GM18520 (cell line): ENCODE data around the gene MZT2A.
"Not testable (repeated sequence)": the region's sequence is repeated elsewhere in the genome, so short reads cannot be mapped to it uniquely, and the experiment has no call there.

Source experiments
- ATAC-seq: cut with Tn5 transposase; IDR thresholded peaks from one replicate; pipeline ENCODE4 v1.9.1; 2021; ENCODE audit not compliant: unreplicated experiment

The MZT2A gene

GRCh38 chr2:131521524-131521923 is 29.3 kb upstream of the MZT2A start:
- not testable (repeated sequence) for ATAC-seq

GRCh38 chr2:131520526-131520925 is 28.3 kb upstream of the MZT2A start:
- no peak for ATAC-seq

GRCh38 chr2:131519871-131520470 is 27.8 kb upstream of the MZT2A start:
- ATAC-seq, result not testable (repeated sequence)

GRCh38 chr2:131519466-131519865 is 27.3 kb upstream of the MZT2A start:
- no peak for ATAC-seq

- not testable (repeated sequence) for ATAC-seq
These were observed 26.3 kb upstream of the MZT2A start for GRCh38 chr2:131518531-131518930.

- ATAC-seq, result not testable (repeated sequence)
These were observed 25.7 kb upstream of the MZT2A start for GRCh38 chr2:131517856-131518255.

- ATAC-seq, result no peak
These were observed 25.1 kb upstream of the MZT2A start for GRCh38 chr2:131517106-131517831.

GRCh38 chr2:131516621-131517020 is 24.4 kb upstream of the MZT2A start:
- not testable (repeated sequence) for ATAC-seq

- ATAC-seq, result no peak
These were observed 23.8 kb upstream of the MZT2A start for GRCh38 chr2:131516011-131516410.

- not testable (repeated sequence) for ATAC-seq
These were observed 23.0 kb upstream of the MZT2A start for GRCh38 chr2:131515235-131515634.

- peak; percentile 70 for ATAC-seq
These were observed 22.4 kb upstream of the MZT2A start for GRCh38 chr2:131514408-131515166.

- ATAC-seq, result not testable (repeated sequence)
These were observed 20.0 kb upstream of the MZT2A start for GRCh38 chr2:131511969-131512870.

GRCh38 chr2:131511291-131511968 is 19.2 kb upstream of the MZT2A start:
- not testable (repeated sequence) for ATAC-seq

GRCh38 chr2:131509615-131510014 is 17.4 kb upstream of the MZT2A start:
- no peak for ATAC-seq

- ATAC-seq, result not testable (repeated sequence)
These were observed 12.0 kb upstream of the MZT2A start for GRCh38 chr2:131504082-131504750.

- not testable (repeated sequence) for ATAC-seq
These were observed 11.4 kb upstream of the MZT2A start for GRCh38 chr2:131503587-131503986.

GRCh38 chr2:131498321-131498973 is 6.2 kb upstream of the MZT2A start:
- ATAC-seq, result peak; percentile 91

GRCh38 chr2:131495506-131495905 is 3.3 kb upstream of the MZT2A start:
- not testable (repeated sequence) for ATAC-seq
